Stimulated activated CD8-positive, alpha-beta memory T cell treated with anti-CD3 and anti-CD28 coated beads, Interleukin-7, amount 100 ng/mL, for 1 hour (primary cell): ENCODE results near the gene PRKG1.
"Not testable (repeated sequence)": the region's sequence is repeated elsewhere in the genome, so short reads cannot be mapped to it uniquely, and the experiment has no call there.

Experiments
- DNase-seq, 2 donors: peaks; one replicate each; pipeline ENCODE4 v3.0.0-alpha.2; 2020; ENCODE audit warnings: low read depth in 2 of 2

PRKG1 gene

DNA sequence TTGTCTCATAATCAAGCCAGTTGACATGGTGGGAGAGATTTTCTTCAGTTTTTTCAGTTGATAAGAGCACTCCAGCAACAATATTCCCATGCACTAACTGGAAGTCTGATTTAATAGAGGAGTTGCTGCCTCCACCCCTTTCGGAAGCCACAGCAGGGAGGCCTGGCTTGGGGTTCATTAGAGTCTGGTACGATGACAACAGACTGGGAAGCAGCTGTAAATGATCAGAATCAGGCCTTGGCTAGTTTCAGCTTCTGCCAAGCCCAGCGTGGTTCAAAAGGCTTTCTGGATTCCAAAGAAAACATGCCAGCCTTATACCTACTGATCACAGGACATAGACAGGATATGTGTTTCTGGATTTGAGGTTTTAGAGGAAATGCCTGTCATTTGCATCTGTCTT lies 351.1 kb downstream of the PRKG1 start:
- no peak for DNase-seq

DNA sequence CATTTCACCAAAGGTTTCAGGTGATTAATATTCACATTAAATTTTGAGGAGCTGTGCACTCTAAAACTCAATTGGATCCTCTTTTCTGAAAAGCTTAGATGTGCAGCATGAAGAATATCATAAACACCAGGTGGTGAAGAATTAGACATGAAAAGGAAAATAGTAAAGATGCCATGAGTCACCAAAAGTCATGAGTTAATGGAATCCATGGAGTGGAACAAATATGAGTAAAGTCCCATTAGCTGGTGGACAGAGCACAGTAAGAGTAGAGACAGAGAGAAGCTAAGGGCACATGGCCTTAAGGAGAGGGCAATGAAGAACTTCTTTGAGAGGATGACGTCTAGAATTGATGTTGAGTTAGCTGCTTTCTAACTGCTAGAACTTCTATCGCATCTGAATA lies 353.5 kb downstream of the PRKG1 start:
- no peak for DNase-seq

DNA sequence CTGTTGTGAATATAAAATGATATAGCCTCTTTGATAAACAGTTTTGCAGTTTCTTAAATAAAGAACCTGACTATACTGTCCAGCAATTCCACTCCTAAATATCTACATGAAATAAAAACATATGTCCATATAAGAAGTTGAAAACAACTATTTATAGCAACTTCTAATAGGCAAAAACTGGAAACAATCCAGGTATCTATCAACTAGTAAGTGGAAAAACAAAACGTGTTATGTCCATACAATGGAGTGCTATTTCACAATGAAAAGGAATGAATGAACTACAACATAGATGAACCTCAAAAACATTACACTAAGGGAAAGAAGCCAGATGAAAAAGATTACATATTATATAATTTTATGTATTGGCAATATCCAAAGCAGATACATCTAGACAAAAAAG lies 356.2 kb downstream of the PRKG1 start:
- no peak for DNase-seq

DNA sequence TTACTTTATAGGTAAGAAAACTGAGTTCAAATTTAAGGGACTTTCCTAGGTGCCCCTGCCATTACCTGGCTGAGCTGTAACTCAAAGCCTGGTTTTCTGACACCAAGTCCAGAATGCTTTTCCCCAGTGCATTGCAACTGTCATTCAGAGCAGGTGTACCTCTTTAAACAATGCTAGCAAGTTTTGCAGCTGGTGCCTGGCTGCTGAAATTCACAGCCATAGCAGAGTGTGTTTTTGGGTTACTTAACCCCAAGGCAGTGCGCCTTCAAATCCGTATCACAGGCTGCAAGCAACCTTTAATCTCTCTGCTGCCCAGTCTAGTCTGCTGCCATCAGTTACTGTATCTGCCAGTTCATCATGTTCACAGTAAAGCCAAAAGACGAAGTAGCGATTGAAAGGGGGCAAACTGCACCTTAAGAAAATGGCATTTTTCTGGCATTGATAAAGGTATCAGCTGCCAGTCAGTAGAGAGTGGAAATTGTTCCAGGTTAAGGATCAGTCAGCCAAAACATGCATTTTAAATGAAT lies 359.7 kb downstream of the PRKG1 start:
- DNase-seq: no peak

DNA sequence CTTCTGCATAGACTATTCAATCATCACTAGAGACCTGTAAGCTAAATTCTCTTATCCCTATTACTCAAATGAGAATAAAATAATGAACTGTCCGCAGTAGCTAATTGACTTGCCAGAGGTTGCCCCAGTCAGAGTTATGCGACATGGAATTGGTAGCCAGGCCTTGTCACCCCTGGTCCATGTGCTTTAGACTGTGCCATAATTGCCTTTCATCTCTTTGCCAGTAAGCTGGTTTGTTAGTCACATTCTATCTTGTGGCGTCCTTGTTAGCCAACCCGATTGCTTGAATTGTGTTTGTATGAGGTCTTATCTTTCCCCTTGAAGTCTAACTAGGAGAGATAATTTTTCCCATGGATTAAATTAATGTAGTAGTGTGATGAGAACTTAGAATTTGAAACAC lies 362.5 kb downstream of the PRKG1 start:
- no peak for DNase-seq

DNA sequence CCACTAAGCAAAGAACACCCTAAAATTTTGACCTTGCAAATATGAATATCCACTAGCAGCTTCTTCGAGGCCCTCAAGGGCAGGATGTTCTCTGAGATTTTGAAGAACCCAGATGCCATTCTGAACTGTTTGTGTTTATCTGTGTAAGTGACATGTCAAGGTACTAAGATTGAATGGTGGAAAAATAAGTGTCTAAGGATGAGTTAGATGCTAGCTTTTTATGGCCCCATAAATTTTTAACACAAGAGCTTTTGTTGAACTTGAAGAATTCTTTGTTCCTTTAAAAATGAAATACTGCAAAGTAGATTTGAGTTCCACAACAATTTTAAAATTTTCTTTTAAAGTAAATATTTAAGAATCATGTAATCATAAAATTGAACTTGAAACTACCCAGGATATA lies 365.4 kb downstream of the PRKG1 start:
- no peak for DNase-seq

GRCh38 chr10:51445588-51445987 lies 371.3 kb downstream of the PRKG1 start:
- no peak for DNase-seq

GRCh38 chr10:51447119-51447518 lies 372.8 kb downstream of the PRKG1 start:
- DNase-seq: no peak

GRCh38 chr10:51455762-51456161 lies 381.5 kb downstream of the PRKG1 start:
- DNase-seq: not testable (repeated sequence)

GRCh38 chr10:51459476-51459875 lies 385.2 kb downstream of the PRKG1 start:
- DNase-seq: no peak

DNA sequence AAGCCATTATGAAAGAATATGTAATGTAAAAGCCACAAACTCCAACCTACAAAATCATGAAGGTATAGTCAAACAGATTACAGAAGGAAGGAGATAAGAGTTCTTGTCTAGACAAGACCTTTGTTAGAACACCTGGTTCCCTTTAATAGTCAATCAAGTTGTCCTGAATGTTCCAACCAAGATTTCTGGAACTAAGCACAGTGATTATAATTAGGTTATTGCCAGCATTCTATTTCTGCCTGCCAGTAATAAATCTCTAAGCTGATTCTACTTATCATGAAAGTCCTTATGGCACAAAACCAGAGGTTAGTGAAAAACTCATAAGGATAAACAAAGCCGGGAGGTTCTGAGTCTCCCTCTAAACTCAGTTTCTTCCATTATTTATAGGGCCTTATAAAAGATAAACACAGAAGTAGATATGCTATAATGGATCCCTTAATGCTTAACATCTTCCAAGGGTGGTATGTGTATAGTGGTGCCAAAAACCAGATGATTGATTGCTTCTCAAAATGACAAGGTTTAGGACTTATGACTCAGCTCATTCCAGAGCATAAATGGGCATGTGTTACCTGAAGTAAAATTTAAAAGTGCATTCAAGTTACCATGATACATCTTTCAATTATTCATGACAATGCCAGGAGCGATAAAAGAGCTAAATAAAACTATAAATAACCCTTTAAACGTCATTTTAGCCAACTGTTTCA lies 387.9 kb downstream of the PRKG1 start:
- no peak for DNase-seq

GRCh38 chr10:51468424-51468823 lies 394.1 kb downstream of the PRKG1 start:
- DNase-seq: no peak

DNA sequence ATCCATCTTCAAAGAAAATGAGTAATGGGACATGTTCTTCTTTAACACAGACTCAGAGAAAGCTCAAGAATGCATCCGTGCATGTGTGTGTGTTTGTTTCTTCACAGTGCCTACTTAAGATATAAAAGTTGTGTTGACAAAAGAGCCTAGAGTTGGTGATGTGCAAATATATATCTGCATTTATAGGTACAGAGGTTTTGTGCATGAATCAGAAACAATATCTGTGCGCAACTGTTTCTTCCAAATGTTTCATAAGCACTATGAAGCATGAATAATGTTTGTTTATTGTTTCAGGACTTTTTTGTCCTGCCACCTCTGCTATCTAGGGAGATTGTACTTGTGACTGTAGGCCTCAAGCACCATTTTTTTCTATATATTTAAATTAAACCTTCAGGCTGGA lies 395.4 kb downstream of the PRKG1 start:
- no peak for DNase-seq

- DNase-seq: no peak
These were observed 397.0 kb downstream of the PRKG1 start for GRCh38 chr10:51471271-51471670.

DNA sequence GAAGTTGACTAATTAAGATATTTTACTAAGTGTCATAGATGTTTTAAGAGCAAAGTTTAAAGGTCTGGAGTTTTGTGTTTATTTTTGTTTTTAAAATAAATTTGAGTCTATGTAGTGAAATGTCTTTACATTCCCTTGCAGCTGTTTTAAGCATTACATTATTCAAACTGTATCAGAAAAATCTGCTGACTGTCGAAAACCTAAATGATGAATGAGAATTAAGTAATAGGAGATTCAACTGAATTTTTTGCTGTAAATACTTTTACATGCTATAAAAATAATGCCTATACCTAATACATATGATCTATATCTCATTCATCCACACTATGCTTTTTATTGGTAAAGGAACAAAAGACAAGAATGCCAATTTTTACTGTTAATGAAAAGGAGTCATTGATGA lies 397.9 kb downstream of the PRKG1 start:
- no peak for DNase-seq

DNA sequence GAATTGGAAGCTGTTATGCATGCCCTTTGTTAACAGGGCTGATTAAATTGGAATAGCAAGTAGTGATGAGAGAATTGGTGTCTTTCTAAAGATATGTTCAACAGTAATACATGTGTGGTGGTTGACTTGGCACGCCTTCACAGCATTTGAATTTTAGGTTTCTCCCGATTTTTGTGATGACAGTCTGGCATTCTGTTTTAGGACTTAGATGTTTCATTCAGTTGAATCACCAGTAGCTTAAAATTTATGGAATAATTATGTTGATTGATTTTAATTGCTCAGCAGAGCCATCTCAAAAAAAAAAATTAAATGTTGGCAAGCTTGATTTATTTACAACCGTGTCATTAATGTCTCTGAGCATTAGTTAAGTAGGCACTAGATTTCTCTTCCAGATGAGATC lies 405.4 kb downstream of the PRKG1 start:
- no peak for DNase-seq

DNA sequence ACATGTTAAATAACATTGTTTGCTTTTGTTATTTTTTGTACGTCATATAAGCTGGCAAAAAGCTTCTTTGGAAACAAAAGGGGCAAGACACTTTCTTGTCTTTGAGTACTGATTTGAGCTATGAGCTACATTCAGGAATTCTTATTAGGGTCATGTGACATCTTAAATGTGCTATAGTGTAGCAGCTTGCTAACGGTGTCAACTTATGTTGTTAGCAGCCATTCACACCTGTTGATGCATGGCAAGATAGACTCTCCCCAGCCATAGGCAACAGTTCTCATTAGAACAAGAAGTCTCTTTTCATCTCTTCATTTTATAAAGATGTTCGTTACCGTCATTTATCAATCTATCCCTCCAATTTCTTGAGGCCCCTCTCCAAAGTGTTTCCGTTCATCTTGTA lies 411.4 kb downstream of the PRKG1 start:
- no peak for DNase-seq

DNA sequence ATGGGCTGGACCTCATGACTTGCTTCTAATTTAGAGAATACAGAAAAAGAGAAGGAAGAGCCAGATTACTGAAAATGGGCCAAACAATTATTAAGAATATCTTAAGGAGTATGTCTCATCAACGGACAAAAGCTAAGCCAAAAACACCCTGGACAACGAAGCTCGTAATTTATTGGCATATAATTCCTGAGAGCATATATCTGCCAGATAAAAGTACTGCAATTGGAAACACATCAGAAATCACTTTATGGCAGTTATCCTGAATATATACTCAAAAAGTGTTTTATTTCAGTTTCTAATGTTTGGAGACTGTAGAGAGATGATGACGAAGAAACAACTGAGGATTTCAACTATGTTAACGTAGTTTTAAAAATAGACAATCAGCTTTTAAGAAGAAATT lies 413.3 kb downstream of the PRKG1 start:
- no peak for DNase-seq

GRCh38 chr10:51488766-51489408 lies 414.6 kb downstream of the PRKG1 start:
- no peak for DNase-seq

DNA sequence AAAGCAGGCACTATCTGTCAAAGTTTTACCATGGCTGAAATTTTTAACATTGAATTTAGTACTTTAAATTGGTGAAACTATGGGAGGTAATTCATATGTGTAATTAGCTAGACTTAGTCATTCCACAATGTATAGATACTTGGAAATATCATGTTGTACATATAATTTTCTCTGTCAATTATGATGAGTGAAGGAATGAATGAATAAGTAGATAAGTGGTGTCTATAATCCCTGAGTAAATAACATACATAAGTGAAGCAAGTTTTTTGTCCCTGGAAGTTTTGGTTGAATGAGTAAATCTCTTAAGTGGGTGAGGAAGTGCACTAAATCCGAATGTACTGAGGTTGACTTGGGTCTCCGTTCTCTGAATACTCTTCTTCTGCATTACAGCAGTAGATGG lies 424.1 kb downstream of the PRKG1 start:
- DNase-seq: no peak

- DNase-seq: no peak
These were observed 427.1 kb downstream of the PRKG1 start for GRCh38 chr10:51501396-51501795.

DNA sequence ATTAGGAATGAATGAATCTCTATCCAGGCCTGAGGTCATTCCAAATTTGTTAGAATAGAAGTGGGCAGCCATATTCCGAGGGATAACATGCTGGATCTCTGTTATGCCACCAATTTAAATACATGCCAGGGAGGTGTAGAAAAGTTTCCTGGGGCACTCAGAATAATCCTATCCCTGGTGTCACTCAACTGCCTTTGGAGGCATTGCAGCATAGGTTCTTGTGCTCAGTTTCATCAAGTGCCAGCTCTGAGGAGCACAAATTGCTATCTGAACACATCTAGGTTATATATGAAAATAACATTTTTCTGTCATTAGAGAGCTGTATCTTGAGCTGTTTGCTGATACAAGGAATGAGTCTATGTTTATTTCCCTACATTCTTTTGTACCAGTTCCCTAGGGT lies 427.8 kb downstream of the PRKG1 start:
- DNase-seq: no peak

- no peak for DNase-seq
These were observed 429.1 kb downstream of the PRKG1 start for GRCh38 chr10:51503378-51503777.

DNA sequence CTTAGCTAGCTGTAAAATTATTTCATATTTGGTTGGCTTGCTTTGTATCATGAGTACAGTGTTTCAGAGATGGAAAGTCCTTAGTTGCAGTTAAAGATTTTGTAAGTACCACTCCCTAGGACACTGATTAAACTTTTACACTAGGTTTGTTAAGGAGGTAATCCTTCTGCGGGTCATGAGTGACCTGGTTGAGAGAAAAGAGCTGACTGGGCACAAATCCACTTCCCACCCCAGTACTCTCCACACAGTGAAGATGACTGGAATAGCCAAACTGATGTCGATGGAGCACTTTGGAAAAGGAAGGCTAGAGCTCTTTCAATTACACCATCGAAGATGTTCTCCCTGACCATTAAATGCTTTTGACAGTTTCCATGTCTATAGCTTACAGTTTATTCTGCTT lies 433.2 kb downstream of the PRKG1 start:
- DNase-seq: no peak
